ENCODE results near the gene TRPC4AP. TPM values are rescaled to one million over a fixed set of nuclear protein-coding genes. Genes with fewer than 3 reads are reported as not detected.
"Not testable (repeated sequence)": the region's sequence is repeated elsewhere in the genome, so short reads cannot be mapped to it uniquely, and the experiment has no call there.

Gene TRPC4AP
- total RNA-seq, 2 donors from 2014 or later: 84.2 to 103 TPM

DNA sequence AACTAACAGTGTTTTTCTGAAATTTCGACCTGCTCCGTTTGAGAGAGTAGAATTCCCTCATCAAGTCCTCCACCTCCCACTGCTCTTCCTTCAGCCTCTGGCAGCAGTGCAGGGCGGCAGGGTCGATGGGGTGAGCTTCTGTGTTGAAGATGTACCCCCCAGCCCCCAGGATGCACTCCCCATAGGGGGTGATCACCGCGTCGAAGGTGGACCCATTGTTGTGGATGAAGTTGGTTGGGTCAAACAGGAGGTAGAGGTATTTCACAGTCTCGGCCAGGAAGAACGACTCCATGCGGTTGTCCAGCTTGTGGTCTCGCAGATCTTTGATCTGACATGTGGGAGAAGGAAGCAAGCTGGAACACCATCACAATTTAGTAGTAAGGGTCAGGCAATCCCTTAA, 23.0 kb upstream of the TRPC4AP start:
- H3K27me3 ChIP-seq (ENCODE audit: control insufficient read depth, insufficient read depth, low read length, poor library complexity, severe bottlenecking): no peaks in the 10 kb centered on the region
- no peak overlapping the region for H3K27ac ChIP-seq (ENCODE audit: low read depth, low read length)
- 91 to 97% methylated on average over 7 to 11 of the region's 11 CpGs for WGBS, 2 experiments (ENCODE audit: insufficient coverage in 1 of 2, insufficient read length in 1 of 2)
- no peak overlapping the region for H3K4me3 ChIP-seq (ENCODE audit: low read length)
- no peaks in the 10 kb centered on the region for H3K9me3 ChIP-seq (ENCODE audit: control insufficient read depth, low read length)
- no peaks in the 10 kb centered on the region for H3K27me3 Mint-ChIP-seq (ENCODE audit: insufficient read depth)
- no peaks in the 10 kb centered on the region for H3K9me3 Mint-ChIP-seq
- no peak for DNase-seq
- H3K4me1 Mint-ChIP-seq: no peaks in the 10 kb centered on the region
- no peak overlapping the region for H3K4me3 Mint-ChIP-seq
- H3K36me3 Mint-ChIP-seq (ENCODE audit: low read depth): peaks cover 52% of the 10 kb centered on the region
- peak overlapping the region; percentile 24 for H3K27ac Mint-ChIP-seq
- TF ChIP-seq, protein P1, sequence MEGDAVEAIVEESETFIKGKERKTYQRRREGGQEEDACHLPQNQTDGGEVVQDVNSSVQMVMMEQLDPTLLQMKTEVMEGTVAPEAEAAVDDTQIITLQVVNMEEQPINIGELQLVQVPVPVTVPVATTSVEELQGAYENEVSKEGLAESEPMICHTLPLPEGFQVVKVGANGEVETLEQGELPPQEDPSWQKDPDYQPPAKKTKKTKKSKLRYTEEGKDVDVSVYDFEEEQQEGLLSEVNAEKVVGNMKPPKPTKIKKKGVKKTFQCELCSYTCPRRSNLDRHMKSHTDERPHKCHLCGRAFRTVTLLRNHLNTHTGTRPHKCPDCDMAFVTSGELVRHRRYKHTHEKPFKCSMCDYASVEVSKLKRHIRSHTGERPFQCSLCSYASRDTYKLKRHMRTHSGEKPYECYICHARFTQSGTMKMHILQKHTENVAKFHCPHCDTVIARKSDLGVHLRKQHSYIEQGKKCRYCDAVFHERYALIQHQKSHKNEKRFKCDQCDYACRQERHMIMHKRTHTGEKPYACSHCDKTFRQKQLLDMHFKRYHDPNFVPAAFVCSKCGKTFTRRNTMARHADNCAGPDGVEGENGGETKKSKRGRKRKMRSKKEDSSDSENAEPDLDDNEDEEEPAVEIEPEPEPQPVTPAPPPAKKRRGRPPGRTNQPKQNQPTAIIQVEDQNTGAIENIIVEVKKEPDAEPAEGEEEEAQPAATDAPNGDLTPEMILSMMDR (conservative IDR thresholded peaks at IDR 0.05): no peak
- no peaks in the 10 kb centered on the region for H3K4me1 ChIP-seq (ENCODE audit: control insufficient read depth, insufficient read depth, low read length)
- peaks cover 30% of the 10 kb centered on the region for H3K36me3 ChIP-seq (ENCODE audit: control insufficient read depth, insufficient read depth, low read length)
- no peak overlapping the region for H3K9ac ChIP-seq (ENCODE audit: extremely low read depth, low read length, poor library complexity, severe bottlenecking)

DNA sequence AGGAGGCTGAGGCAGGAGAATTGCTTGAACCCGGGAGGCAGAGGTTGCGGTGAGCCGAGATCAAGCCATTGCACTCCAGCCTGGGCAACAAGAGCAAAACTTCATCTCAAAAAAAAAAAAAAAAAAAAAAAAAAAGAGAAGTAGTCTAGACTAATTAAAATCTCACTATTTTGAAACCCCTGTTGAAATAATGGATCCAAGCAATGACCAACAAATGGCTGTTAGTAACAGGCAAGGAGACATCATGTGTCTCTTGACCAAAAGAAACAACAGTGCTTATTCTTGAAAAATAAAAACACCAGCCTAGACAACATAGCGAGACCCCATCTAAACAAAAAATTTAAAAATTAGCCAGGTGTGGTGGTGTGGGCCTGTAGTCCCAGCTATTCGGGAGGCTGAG, 19.7 kb upstream of the TRPC4AP start:
- H3K27ac Mint-ChIP-seq; H3K27me3 ChIP-seq (ENCODE audit: control insufficient read depth, insufficient read depth, low read length, poor library complexity, severe bottlenecking); H3K4me1 ChIP-seq (ENCODE audit: control insufficient read depth, insufficient read depth, low read length); H3K4me1 Mint-ChIP-seq; H3K4me3 ChIP-seq (ENCODE audit: low read length); H3K9me3 Mint-ChIP-seq; H3K9ac ChIP-seq (ENCODE audit: extremely low read depth, low read length, poor library complexity, severe bottlenecking); H3K9me3 ChIP-seq (ENCODE audit: control insufficient read depth, low read length); DNase-seq; H3K27ac ChIP-seq (ENCODE audit: low read depth, low read length); H3K4me3 Mint-ChIP-seq; H3K27me3 Mint-ChIP-seq (ENCODE audit: insufficient read depth): not testable (repeated sequence)
- WGBS, 2 experiments (ENCODE audit: insufficient coverage in 1 of 2, insufficient read length in 1 of 2): 38% methylated on average over 2 of the region's 5 CpGs; no CpG with 5 or more reads in 1 of the 2 experiments
- H3K36me3 Mint-ChIP-seq (ENCODE audit: low read depth): peaks cover 27% of the 10 kb centered on the region
- peaks cover 11% of the 10 kb centered on the region for H3K36me3 ChIP-seq (ENCODE audit: control insufficient read depth, insufficient read depth, low read length)

DNA sequence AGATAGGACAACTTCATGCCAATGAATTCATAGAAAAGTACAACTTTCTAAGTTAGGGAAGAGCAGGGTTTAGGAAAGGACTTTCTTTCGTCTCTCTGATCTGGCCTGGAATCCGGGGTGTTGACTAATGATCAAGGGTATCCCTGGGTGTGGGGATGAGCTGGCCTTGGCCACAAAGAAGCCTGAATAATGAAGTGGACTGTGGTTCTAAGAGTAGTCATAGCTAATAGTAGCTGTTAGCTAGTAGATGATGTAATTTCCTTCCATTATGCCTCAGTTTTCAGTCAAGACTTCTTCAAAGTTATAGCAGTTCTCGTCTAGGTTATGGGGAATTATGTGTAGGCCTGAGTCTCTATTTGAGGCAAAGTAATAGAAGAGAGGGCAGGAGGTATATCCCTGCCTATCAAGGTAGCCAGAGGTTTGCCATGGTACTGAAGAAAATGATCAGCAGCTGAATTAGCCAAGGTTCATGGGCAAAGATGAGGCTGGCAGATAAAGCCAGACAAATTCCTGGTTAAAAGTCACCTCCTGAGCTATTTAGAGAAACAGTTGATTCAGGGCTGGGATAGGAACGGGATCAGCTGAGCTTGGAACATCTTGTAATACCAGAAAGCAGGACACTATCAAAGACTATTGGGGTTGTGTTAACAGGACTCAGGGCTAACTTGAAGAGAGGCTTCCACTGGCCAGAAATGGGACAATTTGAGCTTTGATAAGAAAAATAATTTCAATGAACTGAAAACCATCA, 18.7 kb upstream of the TRPC4AP start:
- Mint-ChIP-seq H3K27me3 (ENCODE audit: insufficient read depth) (no peaks in the 10 kb centered on the region), H3K27ac (no peak overlapping the region), H3K4me1 (no peaks in the 10 kb centered on the region), H3K9me3 (no peaks in the 10 kb centered on the region), H3K36me3 (ENCODE audit: low read depth) (peaks cover 20% of the 10 kb centered on the region), H3K4me3 (no peak overlapping the region)
- H3K4me3 ChIP-seq (ENCODE audit: low read length): no peak overlapping the region
- no peak overlapping the region for H3K9ac ChIP-seq (ENCODE audit: extremely low read depth, low read length, poor library complexity, severe bottlenecking)
- no peak for DNase-seq
- no peak overlapping the region for H3K27ac ChIP-seq (ENCODE audit: low read depth, low read length)
- no peaks in the 10 kb centered on the region for H3K4me1 ChIP-seq (ENCODE audit: control insufficient read depth, insufficient read depth, low read length)
- H3K9me3 ChIP-seq (ENCODE audit: control insufficient read depth, low read length): no peaks in the 10 kb centered on the region
- peaks cover 9% of the 10 kb centered on the region for H3K36me3 ChIP-seq (ENCODE audit: control insufficient read depth, insufficient read depth, low read length)
- no peaks in the 10 kb centered on the region for H3K27me3 ChIP-seq (ENCODE audit: control insufficient read depth, insufficient read depth, low read length, poor library complexity, severe bottlenecking)
- 92 to 95% methylated on average over 4 of the region's 4 CpGs for WGBS, 2 experiments (ENCODE audit: insufficient coverage in 1 of 2, insufficient read length in 1 of 2)
- TF ChIP-seq, protein P1 (conservative IDR thresholded peaks at IDR 0.05): no peak
